OCI-LY1 (cell line): Measurements from ENCODE around the gene LRRC3B.

ENCODE experiments used
- H2AFZ ChIP-seq: fragments of 200-600 bp; sonication (generic), shearing (Covaris generic); 2 replicates; pipeline ENCODE4 v1.6.0; 2014; ENCODE audit warnings: antibody characterized with exemption, mild to moderate bottlenecking, low read length
- H3F3A ChIP-seq: fragments of 200-600 bp; sonication (generic), shearing (Covaris generic); 2 replicates; pipeline ENCODE4 v1.6.0; 2014; ENCODE audit warnings: mild to moderate bottlenecking, antibody characterized with exemption, low read length, moderate library complexity; ENCODE audit not compliant: insufficient read depth
- H3K27ac ChIP-seq: fragments of 200-600 bp; sonication (generic); 2 replicates; pipeline ENCODE4 v1.5.1; 2014; ENCODE audit warnings: low read length, mixed run types, mild to moderate bottlenecking, low read depth; ENCODE audit not compliant: poor library complexity, severe bottlenecking
- H3K27me3 ChIP-seq: fragments of 200-600 bp; sonication (generic); 2 replicates; pipeline ENCODE4 v1.6.0; 2014; ENCODE audit warnings: antibody characterized with exemption, mild to moderate bottlenecking, low read length, moderate library complexity; ENCODE audit not compliant: insufficient read depth
- H3K36me3 ChIP-seq: fragments of 200-600 bp; sonication (generic); 2 replicates; pipeline ENCODE4 v1.6.1; 2014; ENCODE audit warnings: mild to moderate bottlenecking, antibody characterized with exemption, low read length, moderate library complexity, mixed read lengths; ENCODE audit not compliant: insufficient read depth
- H3K4me1 ChIP-seq: fragments of 200-600 bp; sonication (generic); 2 replicates; pipeline ENCODE4 v1.5.1; 2014; ENCODE audit warnings: mild to moderate bottlenecking, low read length, moderate library complexity; ENCODE audit not compliant: insufficient read depth, severe bottlenecking
- H3K4me2 ChIP-seq: fragments of 200-600 bp; sonication (generic), shearing (Covaris generic); 2 replicates; pipeline ENCODE4 v1.6.1; 2014; ENCODE audit warnings: low read length
- H3K4me3 ChIP-seq: fragments of 200-600 bp; sonication (generic); 2 replicates; pipeline ENCODE4 v1.5.1; 2014; ENCODE audit warnings: low read length, low read depth, mild to moderate bottlenecking, mixed read lengths; ENCODE audit not compliant: poor library complexity, severe bottlenecking
- H3K79me2 ChIP-seq: fragments of 200-600 bp; shearing (Covaris generic); 2 replicates; pipeline ENCODE4 v1.6.1; 2016; ENCODE audit warnings: mixed run types, low read length, mixed read lengths; ENCODE audit not compliant: insufficient read depth
- H3K9ac ChIP-seq: fragments of 200-600 bp; sonication (generic), shearing (Covaris generic); 2 replicates; pipeline ENCODE4 v1.6.1; 2014; ENCODE audit warnings: mild to moderate bottlenecking, low read length, mixed read lengths
- H3K9me2 ChIP-seq: fragments of 200-600 bp; sonication (generic), shearing (Covaris generic); 2 replicates; pipeline ENCODE4 v1.6.1; 2014; ENCODE audit warnings: low read depth, mild to moderate bottlenecking, low read length, mixed read lengths
- H3K9me3 ChIP-seq: fragments of 200-600 bp; shearing (Covaris generic); 2 replicates; pipeline ENCODE4 v1.6.1; 2014; ENCODE audit warnings: low read length, mixed read lengths
- H4K20me1 ChIP-seq: fragments of 200-600 bp; sonication (generic), shearing (Covaris generic); 2 replicates; pipeline ENCODE4 v1.6.0; 2016; ENCODE audit warnings: mild to moderate bottlenecking, low read length; ENCODE audit not compliant: insufficient read depth
- EZH2 ChIP-seq: fragments of 200-600 bp; sonication (generic), shearing (Covaris generic); IDR thresholded peaks from 2 replicates; pipeline ENCODE4 v1.8.0; 2017; ENCODE audit warnings: borderline replicate concordance, mixed run types, mild to moderate bottlenecking, antibody characterized with exemption, low read length, moderate library complexity, mixed read lengths
- TF ChIP-seq, protein P1 (sequence below): fragments of 200-600 bp; sonication (generic), shearing (Covaris generic); IDR thresholded peaks from 2 replicates; pipeline ENCODE4 v1.5.1; 2017; ENCODE audit warnings: mild to moderate bottlenecking, antibody characterized with exemption, low read length, moderate library complexity, mixed read lengths

The LRRC3B gene

GRCh38 chr3:26655231-26655630 is 32.7 kb downstream of the LRRC3B start:
- H3K36me3 ChIP-seq: no peaks in the 10 kb centered on the region
- H3K4me3 ChIP-seq: no peak overlapping the region
- no peaks in the 10 kb centered on the region for H3K9me2 ChIP-seq
- TF ChIP-seq, protein P1, sequence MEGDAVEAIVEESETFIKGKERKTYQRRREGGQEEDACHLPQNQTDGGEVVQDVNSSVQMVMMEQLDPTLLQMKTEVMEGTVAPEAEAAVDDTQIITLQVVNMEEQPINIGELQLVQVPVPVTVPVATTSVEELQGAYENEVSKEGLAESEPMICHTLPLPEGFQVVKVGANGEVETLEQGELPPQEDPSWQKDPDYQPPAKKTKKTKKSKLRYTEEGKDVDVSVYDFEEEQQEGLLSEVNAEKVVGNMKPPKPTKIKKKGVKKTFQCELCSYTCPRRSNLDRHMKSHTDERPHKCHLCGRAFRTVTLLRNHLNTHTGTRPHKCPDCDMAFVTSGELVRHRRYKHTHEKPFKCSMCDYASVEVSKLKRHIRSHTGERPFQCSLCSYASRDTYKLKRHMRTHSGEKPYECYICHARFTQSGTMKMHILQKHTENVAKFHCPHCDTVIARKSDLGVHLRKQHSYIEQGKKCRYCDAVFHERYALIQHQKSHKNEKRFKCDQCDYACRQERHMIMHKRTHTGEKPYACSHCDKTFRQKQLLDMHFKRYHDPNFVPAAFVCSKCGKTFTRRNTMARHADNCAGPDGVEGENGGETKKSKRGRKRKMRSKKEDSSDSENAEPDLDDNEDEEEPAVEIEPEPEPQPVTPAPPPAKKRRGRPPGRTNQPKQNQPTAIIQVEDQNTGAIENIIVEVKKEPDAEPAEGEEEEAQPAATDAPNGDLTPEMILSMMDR: no peak
- no peak overlapping the region for H3K27ac ChIP-seq
- H2AFZ ChIP-seq: no peak overlapping the region
- H3K4me1 ChIP-seq: no peaks in the 10 kb centered on the region
- no peaks in the 10 kb centered on the region for H3F3A ChIP-seq
- no peak overlapping the region for H3K9ac ChIP-seq
- H3K9me3 ChIP-seq: no peaks in the 10 kb centered on the region
- H4K20me1 ChIP-seq: no peaks in the 10 kb centered on the region
- H3K27me3 ChIP-seq: no peaks in the 10 kb centered on the region
- no peak overlapping the region for H3K4me2 ChIP-seq
- H3K79me2 ChIP-seq: no peaks in the 10 kb centered on the region

DNA sequence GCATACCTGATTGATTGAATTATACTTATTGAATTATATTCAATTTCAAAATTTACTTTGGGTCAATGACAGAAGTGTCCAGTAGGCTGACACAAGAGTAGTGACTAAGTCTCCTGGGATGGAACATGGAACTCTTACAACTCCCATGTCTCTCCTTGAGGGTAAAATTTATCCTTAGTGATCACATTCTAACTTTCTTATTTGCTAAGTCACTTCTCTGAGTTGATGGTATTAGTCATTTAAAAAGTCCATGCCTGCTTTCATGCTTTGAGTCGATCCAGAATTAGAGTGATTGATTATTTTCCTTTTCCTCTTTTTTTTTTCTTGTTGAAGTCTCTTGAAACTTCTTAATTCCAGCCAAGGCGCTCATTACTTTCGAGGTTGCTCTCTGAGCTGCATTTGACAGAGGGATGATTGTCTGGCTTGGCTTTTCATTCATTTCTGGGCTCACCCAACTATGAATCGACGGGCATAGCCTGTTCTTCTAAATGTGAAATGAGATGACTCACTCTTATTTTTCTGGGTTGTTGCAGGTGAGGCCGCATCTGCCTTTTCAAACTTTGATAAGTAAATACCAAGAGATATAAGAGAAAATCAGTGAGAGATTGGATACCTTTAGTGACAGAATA is 34.9 kb downstream of the LRRC3B start:
- Histone ChIP-seq H3K9me2 (no peaks in the 10 kb centered on the region), H4K20me1 (no peaks in the 10 kb centered on the region), H3K9me3 (no peaks in the 10 kb centered on the region), H3K36me3 (no peaks in the 10 kb centered on the region), H3K27me3 (no peaks in the 10 kb centered on the region), H2AFZ (no peak overlapping the region), H3F3A (no peaks in the 10 kb centered on the region), H3K4me1 (no peaks in the 10 kb centered on the region), H3K4me3 (no peak overlapping the region), H3K79me2 (no peaks in the 10 kb centered on the region), H3K4me2 (no peak overlapping the region), H3K27ac (no peak overlapping the region), H3K9ac (no peak overlapping the region)
- TF ChIP-seq, protein P1: no peak
- no peak for TF ChIP-seq EZH2

DNA sequence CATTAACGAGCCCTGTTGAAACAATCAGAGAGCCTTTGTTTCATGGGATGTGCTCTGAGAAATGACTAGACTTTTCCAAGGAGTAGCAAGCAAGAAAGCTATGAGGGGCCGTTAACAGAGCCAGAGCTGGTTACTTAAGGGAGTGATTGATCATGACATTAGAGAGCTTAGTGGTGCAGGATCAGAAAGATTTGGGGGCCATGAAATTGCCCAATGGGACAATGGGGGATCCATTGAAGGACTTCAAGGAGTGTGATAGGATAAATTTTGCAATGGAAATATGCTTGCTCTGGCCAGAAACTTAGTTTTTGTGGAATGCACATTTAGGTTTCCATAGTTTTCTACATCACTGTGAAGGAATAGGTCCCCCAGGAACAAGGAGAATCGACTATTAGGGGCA is 45.6 kb downstream of the LRRC3B start:
- no peaks in the 10 kb centered on the region for H3K36me3 ChIP-seq

More for the DNA sequence above, 45.6 kb downstream of the LRRC3B start:
- Histone ChIP-seq H3K4me1 (no peaks in the 10 kb centered on the region), H3K27ac (no peak overlapping the region), H3K9me3 (no peaks in the 10 kb centered on the region), H4K20me1 (no peaks in the 10 kb centered on the region), H3K27me3 (no peaks in the 10 kb centered on the region), H3K79me2 (no peaks in the 10 kb centered on the region), H2AFZ (no peak overlapping the region), H3F3A (no peaks in the 10 kb centered on the region), H3K4me3 (no peak overlapping the region), H3K9me2 (no peaks in the 10 kb centered on the region), H3K4me2 (no peak overlapping the region), H3K9ac (no peak overlapping the region)
- no peak for TF ChIP-seq EZH2
- TF ChIP-seq, protein P1: no peak
